Measurements from ENCODE around the gene PCDH9.

DNA sequence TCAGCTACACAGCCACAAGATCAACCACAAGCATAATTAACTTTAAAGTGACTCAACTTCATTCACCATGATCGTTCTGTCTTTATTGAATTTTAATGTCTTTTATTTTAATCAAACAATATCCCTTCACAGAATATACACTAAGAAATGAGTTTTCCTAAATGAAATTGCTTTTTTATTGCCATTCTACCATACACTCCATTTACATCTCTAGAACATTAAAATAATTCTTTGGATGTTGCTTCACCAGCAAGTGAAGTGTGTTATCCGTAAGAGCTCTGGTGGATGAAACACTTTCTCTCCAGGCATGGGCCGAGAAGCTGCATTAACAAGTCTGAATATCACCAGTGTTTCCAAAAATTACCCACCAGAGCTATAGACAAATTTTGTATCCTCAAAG, 789.2 kb downstream of the PCDH9 start:
- TF ChIP-seq, protein P1, sequence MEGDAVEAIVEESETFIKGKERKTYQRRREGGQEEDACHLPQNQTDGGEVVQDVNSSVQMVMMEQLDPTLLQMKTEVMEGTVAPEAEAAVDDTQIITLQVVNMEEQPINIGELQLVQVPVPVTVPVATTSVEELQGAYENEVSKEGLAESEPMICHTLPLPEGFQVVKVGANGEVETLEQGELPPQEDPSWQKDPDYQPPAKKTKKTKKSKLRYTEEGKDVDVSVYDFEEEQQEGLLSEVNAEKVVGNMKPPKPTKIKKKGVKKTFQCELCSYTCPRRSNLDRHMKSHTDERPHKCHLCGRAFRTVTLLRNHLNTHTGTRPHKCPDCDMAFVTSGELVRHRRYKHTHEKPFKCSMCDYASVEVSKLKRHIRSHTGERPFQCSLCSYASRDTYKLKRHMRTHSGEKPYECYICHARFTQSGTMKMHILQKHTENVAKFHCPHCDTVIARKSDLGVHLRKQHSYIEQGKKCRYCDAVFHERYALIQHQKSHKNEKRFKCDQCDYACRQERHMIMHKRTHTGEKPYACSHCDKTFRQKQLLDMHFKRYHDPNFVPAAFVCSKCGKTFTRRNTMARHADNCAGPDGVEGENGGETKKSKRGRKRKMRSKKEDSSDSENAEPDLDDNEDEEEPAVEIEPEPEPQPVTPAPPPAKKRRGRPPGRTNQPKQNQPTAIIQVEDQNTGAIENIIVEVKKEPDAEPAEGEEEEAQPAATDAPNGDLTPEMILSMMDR (IDR thresholded peaks at IDR 0.05; ENCODE audit: low read length) = no peak
- TF ChIP-seq EZH2 (IDR thresholded peaks at IDR 0.05; ENCODE audit: borderline replicate concordance, low read length) = no peak

Measured in OCI-LY1 (cell line).